H9 (cell line): ENCODE results near the gene MMP19. TPM values are rescaled to one million over a fixed set of nuclear protein-coding genes. Genes with fewer than 3 reads are reported as not detected.

Source experiments
- DNase-seq: peaks from one replicate; pipeline ENCODE4 v3.0.0-alpha.2; 2017
- H2AFZ ChIP-seq: one replicate; pipeline ENCODE4 v1.6.1; 2013; ENCODE audit warnings: mild to moderate bottlenecking, low read length, control low read depth, moderate library complexity
- H2AK5ac ChIP-seq: 2 replicates; pipeline ENCODE4 v1.6.1; 2013; ENCODE audit warnings: low read length, control low read depth, mixed read lengths; ENCODE audit not compliant: insufficient read length
- H2BK120ac ChIP-seq: one replicate; pipeline ENCODE4 v1.6.1; 2013; ENCODE audit warnings: low read depth, mild to moderate bottlenecking, low read length, control low read depth, inconsistent platforms; ENCODE audit not compliant: poor library complexity, severe bottlenecking
- H2BK12ac ChIP-seq: 2 replicates; pipeline ENCODE4 v1.6.1; 2013; ENCODE audit warnings: low read length, control low read depth, mixed read lengths, low read depth; ENCODE audit not compliant: insufficient read length
- H2BK15ac ChIP-seq: 2 replicates; pipeline ENCODE4 v1.6.1; 2013; ENCODE audit warnings: low read depth, low read length, control low read depth
- H2BK20ac ChIP-seq: one replicate; pipeline ENCODE4 v1.6.1; 2013; ENCODE audit warnings: low read depth, mild to moderate bottlenecking, low read length, control low read depth, inconsistent platforms; ENCODE audit not compliant: poor library complexity, severe bottlenecking
- H2BK5ac ChIP-seq: 2 replicates; pipeline ENCODE4 v1.6.1; 2013; ENCODE audit warnings: low read length, control low read depth, mixed read lengths; ENCODE audit not compliant: insufficient read length
- H3K14ac ChIP-seq: 2 replicates; pipeline ENCODE4 v1.6.1; 2013; ENCODE audit warnings: low read length, control low read depth; ENCODE audit not compliant: insufficient read depth
- H3K18ac ChIP-seq: 2 replicates; pipeline ENCODE4 v1.6.1; 2013; ENCODE audit warnings: low read depth, mild to moderate bottlenecking, mixed read lengths, low read length, control low read depth; ENCODE audit not compliant: insufficient read length
- H3K23ac ChIP-seq: 2 replicates; pipeline ENCODE4 v1.6.1; 2013; ENCODE audit warnings: low read length, control low read depth, mixed read lengths, low read depth; ENCODE audit not compliant: insufficient read length
- H3K23me2 ChIP-seq: 2 replicates; pipeline ENCODE4 v1.6.1; 2013; ENCODE audit warnings: low read depth, mild to moderate bottlenecking, mixed read lengths, low read length, control low read depth; ENCODE audit not compliant: insufficient read length, poor library complexity, severe bottlenecking
- H3K27ac ChIP-seq: 2 replicates; pipeline ENCODE4 v1.5.1; 2013; ENCODE audit warnings: low read length, control low read depth, mixed read lengths, low read depth; ENCODE audit not compliant: insufficient read length
- H3K27me3 ChIP-seq: 2 replicates; pipeline ENCODE4 v1.6.1; 2013; ENCODE audit warnings: low read length, control low read depth, inconsistent platforms; ENCODE audit not compliant: insufficient read depth
- H3K4ac ChIP-seq: 2 replicates; pipeline ENCODE4 v1.6.1; 2013; ENCODE audit warnings: low read depth, mild to moderate bottlenecking, control low read depth, inconsistent platforms, low read length, moderate library complexity
- H3K4me1 ChIP-seq: 2 replicates; pipeline ENCODE4 v1.6.1; 2013; ENCODE audit warnings: low read length, control low read depth, inconsistent platforms; ENCODE audit not compliant: insufficient read depth
- H3K4me2 ChIP-seq: 2 replicates; pipeline ENCODE4 v1.6.1; 2013; ENCODE audit warnings: low read length, control low read depth, mixed read lengths; ENCODE audit not compliant: insufficient read length, insufficient read depth
- H3K56ac ChIP-seq: 2 replicates; pipeline ENCODE4 v1.6.1; 2013; ENCODE audit warnings: low read depth, mild to moderate bottlenecking, mixed read lengths, low read length, control low read depth; ENCODE audit not compliant: insufficient read length
- H3K79me1 ChIP-seq: 2 replicates; pipeline ENCODE4 v1.6.1; 2013; ENCODE audit warnings: low read depth, mild to moderate bottlenecking, moderate library complexity, low read length, control low read depth, inconsistent platforms; ENCODE audit not compliant: insufficient read depth, poor library complexity, severe bottlenecking
- H3K79me2 ChIP-seq: 2 replicates; pipeline ENCODE4 v1.6.1; 2013; ENCODE audit warnings: low read length, control low read depth, inconsistent platforms; ENCODE audit not compliant: insufficient read depth
- H3K9ac ChIP-seq: 2 replicates; pipeline ENCODE4 v1.6.1; 2013; ENCODE audit warnings: low read length, control low read depth, mixed read lengths; ENCODE audit not compliant: insufficient read length; ENCODE audit errors: extremely low read depth
- H3K9me3 ChIP-seq: one replicate; pipeline ENCODE4 v1.6.1; 2013; ENCODE audit warnings: low read depth, low read length, inconsistent platforms; ENCODE audit not compliant: control insufficient read depth
- H3T11ph ChIP-seq: one replicate; pipeline ENCODE4 v1.6.1; 2013; ENCODE audit warnings: mild to moderate bottlenecking, low read length, control low read depth, inconsistent platforms
- H4K20me1 ChIP-seq: one replicate; pipeline ENCODE4 v1.6.1; 2013; ENCODE audit not compliant: control insufficient read depth, insufficient read length, insufficient read depth
- H4K5ac ChIP-seq: 2 replicates; pipeline ENCODE4 v1.6.1; 2013; ENCODE audit warnings: low read depth, mild to moderate bottlenecking, mixed read lengths, low read length, control low read depth; ENCODE audit not compliant: insufficient read length
- H4K8ac ChIP-seq: replicated peaks from 2 replicates; pipeline ENCODE4 v1.6.1; 2013; ENCODE audit warnings: low read length, control low read depth, mixed read lengths, low read depth; ENCODE audit not compliant: insufficient read length
- H4K91ac ChIP-seq: 2 replicates; pipeline ENCODE4 v1.6.1; 2013; ENCODE audit warnings: low read depth, mild to moderate bottlenecking, moderate library complexity, mixed read lengths, low read length, control low read depth; ENCODE audit not compliant: insufficient read length
- H3K27ac Mint-ChIP-seq, 3 experiments: 2 replicates in 2 of 3; 3 replicates in 1 of 3; pipeline ENCODE4 v1.8.0; 2020 to 2021; ENCODE audit warnings: mixed read lengths in 3 of 3, mild to moderate bottlenecking in 1 of 3, moderate library complexity in 1 of 3
- H3K27me3 Mint-ChIP-seq: 2 replicates; pipeline ENCODE4 v1.8.0; 2021; ENCODE audit warnings: low read depth, mild to moderate bottlenecking, moderate library complexity, mixed read lengths
- H3K36me3 Mint-ChIP-seq, 3 experiments: 2 replicates in 2 of 3; 3 replicates in 1 of 3; pipeline ENCODE4 v1.8.0; 2020 to 2021; ENCODE audit warnings: low read depth in 3 of 3, mixed read lengths in 3 of 3; ENCODE audit not compliant: insufficient read depth in 1 of 3
- H3K4me1 Mint-ChIP-seq, 2 experiments: 2 replicates each; pipeline ENCODE4 v1.8.0; 2020; ENCODE audit warnings: mixed read lengths in 2 of 2
- H3K4me3 Mint-ChIP-seq, 2 experiments: 2 replicates in 1 of 2; 3 replicates in 1 of 2; pipeline ENCODE4 v1.8.0; 2020 to 2021; ENCODE audit warnings: mild to moderate bottlenecking in 2 of 2, mixed read lengths in 2 of 2, moderate library complexity in 1 of 2
- H3K9me3 Mint-ChIP-seq, 2 experiments: 2 replicates in 1 of 2; 3 replicates in 1 of 2; pipeline ENCODE4 v1.8.0; 2020; ENCODE audit warnings: mild to moderate bottlenecking in 2 of 2, mixed read lengths in 2 of 2, moderate library complexity in 1 of 2
- CTCF ChIP-seq: fragments of 200-600 bp; sonication (generic); conservative IDR thresholded peaks from 3 replicates; pipeline ENCODE4 v1.8.0; 2021; ENCODE audit warnings: antibody characterized with exemption, mild to moderate bottlenecking
- total RNA-seq: library from RNA; stranded (reverse); gene quantifications from 2 replicates; pipeline ENCODE4 v1.2.1, GENCODE V29; 2021

The MMP19 gene
- total RNA-seq, 1 experiment from 2014 or later = 1.7 TPM

- Histone ChIP-seq H2BK15ac (no peak overlapping the region), H4K91ac (no peak overlapping the region), H3T11ph (no peak overlapping the region), H2BK12ac (no peak overlapping the region), H3K4ac (no peak overlapping the region), H3K9ac (no peak overlapping the region), H4K5ac (no peak overlapping the region), H2BK5ac (no peak overlapping the region), H3K18ac (no peak overlapping the region), H2AFZ (no peak overlapping the region), H4K20me1 (no peaks in the 10 kb centered on the region), H3K56ac (no peak overlapping the region), H3K4me1 (no peaks in the 10 kb centered on the region), H3K27ac (no peak overlapping the region), H3K79me2 (no peaks in the 10 kb centered on the region), H3K4me2 (no peak overlapping the region), H3K9me3 (no peaks in the 10 kb centered on the region), H3K23me2 (no peaks in the 10 kb centered on the region), H2BK120ac (no peak overlapping the region), H3K23ac (no peak overlapping the region), H3K14ac (no peak overlapping the region), H4K8ac (no peak overlapping the region), H2AK5ac (no peak overlapping the region), H3K79me1 (no peaks in the 10 kb centered on the region), H3K27me3 (no peaks in the 10 kb centered on the region), H2BK20ac (no peak overlapping the region)
- Mint-ChIP-seq H3K9me3 (no peaks in the 10 kb centered on the region), H3K4me1 (peaks cover 6 to 7% of the 10 kb centered on the region in 2 experiments; a peak in 3 of 4 replicates), H3K4me3 (no peak overlapping the region), H3K36me3 (peaks cover 38 to 87% (median 78%) of the 10 kb centered on the region in 3 experiments), H3K27ac (peak overlapping the region in 2 of 3 experiments; percentile 34 to 35; a peak in 1 of 7 replicates), H3K27me3 (no peaks in the 10 kb centered on the region)
- no peak for DNase-seq
- no peak for TF ChIP-seq CTCF
Observed at GRCh38 chr12:55795950-55796349, 46.8 kb downstream of the MMP19 start.
